Left kidney (tissue), 2 donors: Measurements from ENCODE around the gene KCNH3. TPM values are rescaled to one million over a fixed set of nuclear protein-coding genes. Genes with fewer than 3 reads are reported as not detected.
"Not testable (repeated sequence)": the region's sequence is repeated elsewhere in the genome, so short reads cannot be mapped to it uniquely, and the experiment has no call there.

Source experiments
- DNase-seq: peaks from one replicate; pipeline ENCODE4 v3.0.0-alpha.2; 2013
- polyA plus RNA-seq: library from polyadenylated mRNA; unstranded; fragments of 120-200 nt; gene quantifications from one replicate; pipeline ENCODE4 v1.2.1, GENCODE V29; 2013; ENCODE audit not compliant: insufficient read length

Gene KCNH3
- polyA plus RNA-seq, 1 donor: 5.2 TPM

DNA sequence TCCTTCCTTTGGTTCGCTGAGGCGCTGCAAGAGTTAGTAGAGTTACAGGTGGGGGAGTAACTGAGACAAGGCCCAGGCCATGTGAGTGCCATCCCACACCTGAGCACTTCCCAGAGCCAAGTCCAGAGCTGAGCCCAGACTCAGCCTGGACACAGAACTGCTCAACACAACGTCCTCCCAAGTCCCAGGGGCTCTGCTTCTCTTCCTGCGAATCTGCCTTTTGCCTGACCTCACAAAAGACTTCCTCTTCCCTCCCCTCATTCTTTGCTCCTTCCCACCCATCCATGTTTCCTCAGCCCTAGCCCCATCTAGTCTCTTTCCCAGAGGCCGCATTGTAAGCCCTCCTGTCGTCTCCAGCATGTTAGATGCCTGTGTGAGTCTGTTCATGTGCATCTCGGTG is 45.8 kb downstream of the KCNH3 start:
- no peak for DNase-seq

GRCh38 chr12:49585477-49586459 is 46.9 kb downstream of the KCNH3 start:
- no peak for DNase-seq

GRCh38 chr12:49587174-49587908 is 48.5 kb downstream of the KCNH3 start:
- no peak for DNase-seq

DNA sequence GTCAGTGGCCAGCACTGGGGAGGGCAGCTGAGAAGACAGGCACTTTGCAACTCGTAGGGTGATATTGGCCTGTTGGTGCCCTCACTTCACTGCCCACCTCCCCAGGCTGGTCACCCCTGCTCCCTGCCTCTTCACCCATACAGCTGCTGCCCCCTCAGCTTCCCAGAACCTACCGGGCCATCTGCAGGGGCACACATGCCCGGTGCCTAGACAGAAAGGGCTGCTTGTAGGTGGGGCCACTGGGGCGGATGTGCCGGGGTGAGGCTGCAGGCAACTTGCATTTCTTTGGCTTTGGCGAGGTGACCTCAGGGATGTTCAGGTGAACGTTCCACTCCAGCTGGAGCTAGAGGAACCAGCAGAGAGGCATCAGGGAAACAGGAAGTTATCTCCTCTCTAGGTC is 49.5 kb downstream of the KCNH3 start:
- DNase-seq: no peak

DNA sequence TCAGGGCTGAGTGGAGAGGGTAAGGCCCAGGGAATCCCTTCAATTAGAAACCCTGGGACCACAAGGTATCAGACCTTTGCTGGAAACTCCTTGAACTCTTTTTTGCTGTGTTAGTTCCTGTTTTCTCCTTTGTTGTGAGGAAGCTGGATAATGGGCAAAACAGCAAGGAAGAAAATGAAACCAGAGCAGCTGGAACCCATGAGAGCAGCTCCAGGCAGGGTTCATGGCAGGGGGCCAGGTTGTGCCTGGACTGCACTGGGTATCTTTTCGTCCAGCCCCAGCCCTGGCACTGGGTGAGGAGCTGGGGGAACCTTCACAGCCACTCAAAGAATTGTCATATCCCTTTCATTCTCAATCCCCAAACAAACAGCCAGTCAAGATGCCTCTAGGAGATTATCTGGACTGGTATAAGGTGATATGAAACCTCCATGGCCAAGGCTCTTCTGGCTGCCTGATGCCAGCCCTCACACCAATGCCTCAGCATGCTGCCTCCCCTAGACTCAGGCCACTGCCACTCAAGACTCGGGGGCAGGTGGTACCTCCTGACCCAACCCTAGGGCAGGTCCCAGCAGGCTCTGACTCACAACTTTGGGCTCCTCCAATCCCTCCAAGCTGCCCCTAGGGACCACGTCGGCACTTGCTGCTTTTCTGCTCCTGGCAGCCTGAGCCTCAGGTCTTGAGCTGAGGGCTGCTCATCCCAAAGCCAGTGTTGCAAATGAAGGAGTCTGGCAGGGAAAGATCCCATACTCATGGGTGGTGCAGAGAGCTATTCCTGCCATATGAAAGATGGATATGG is 50.1 kb downstream of the KCNH3 start:
- no peak for DNase-seq

DNA sequence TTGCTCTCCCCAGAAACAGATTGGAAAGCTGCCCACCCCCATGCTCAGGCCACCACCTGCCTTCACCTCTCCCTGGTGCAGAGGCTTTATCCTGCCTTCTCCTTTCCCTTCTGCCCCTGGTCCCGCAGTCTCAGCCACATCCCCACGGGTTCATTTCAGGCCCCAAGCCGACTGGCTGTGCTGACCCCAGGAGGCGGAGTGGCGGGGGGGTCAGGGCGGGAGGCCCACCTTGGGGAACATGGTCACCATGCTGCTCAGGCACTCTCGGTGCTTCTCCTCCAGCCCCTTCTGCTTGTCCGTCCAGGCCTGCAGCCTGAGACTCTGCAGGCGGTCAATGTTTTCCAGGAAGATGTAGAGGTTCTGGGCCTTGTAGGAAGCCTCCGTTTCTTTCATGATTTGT is 59.7 kb downstream of the KCNH3 start:
- no peak for DNase-seq

- DNase-seq: no peak
Measured at GRCh38 chr12:49599961-49600360, 61.1 kb downstream of the KCNH3 start.

DNA sequence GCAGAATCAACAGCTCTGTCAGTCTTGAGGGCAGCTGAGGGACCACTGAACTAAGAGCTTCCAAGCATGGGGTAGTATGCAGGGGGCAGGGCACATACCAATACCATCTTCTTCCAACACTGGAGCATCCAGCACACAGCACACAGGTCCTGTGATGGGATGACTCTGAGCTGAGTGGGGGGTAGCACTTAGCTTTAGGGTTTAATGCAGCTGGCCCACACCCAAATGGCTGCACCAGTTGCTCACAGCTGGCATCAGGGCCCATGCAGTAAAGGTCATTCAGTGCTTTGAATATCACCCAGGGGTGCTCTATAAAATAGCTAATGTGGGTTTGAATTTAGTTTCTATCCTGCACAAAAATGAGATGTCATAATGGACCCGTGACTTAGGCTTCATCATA is 64.9 kb downstream of the KCNH3 start:
- no peak for DNase-seq

GRCh38 chr12:49604856-49605255 is 66.0 kb downstream of the KCNH3 start:
- DNase-seq: no peak

GRCh38 chr12:49605539-49605938 is 66.7 kb downstream of the KCNH3 start, which contains the start of gene FAM186B:
FAM186B (minus strand) TSS chr12:49605639; CDS start chr12:49605477, 162 bp downstream.
- DNase-seq: not testable (repeated sequence)

Other genes with a start within 250 kb of the KCNH3 start
- not detected for gene PRPH, start 243.9 kb upstream of the KCNH3 start, polyA plus RNA-seq
- gene TROAP, start 215.8 kb upstream of the KCNH3 start, polyA plus RNA-seq: 35.9 TPM
- 1.2 TPM for gene C1QL4, start 201.8 kb upstream of the KCNH3 start, polyA plus RNA-seq
- gene DNAJC22, start 192.1 kb upstream of the KCNH3 start, polyA plus RNA-seq: 30.2 TPM
- 60.5 TPM for gene SPATS2, start 171.6 kb upstream of the KCNH3 start, polyA plus RNA-seq
- gene MCRS1, start 29.1 kb downstream of the KCNH3 start, polyA plus RNA-seq: 61.6 TPM
- gene FAM186B, start 66.6 kb downstream of the KCNH3 start, polyA plus RNA-seq: 3.1 TPM
- gene PRPF40B, start 84.5 kb downstream of the KCNH3 start, polyA plus RNA-seq: 29.5 TPM
- 46.3 TPM for gene FMNL3, start 168.4 kb downstream of the KCNH3 start, polyA plus RNA-seq
- gene TMBIM6, start 202.5 kb downstream of the KCNH3 start, polyA plus RNA-seq: 721 TPM